SK-N-SH (cell line): Measurements from ENCODE around the gene RAD23B. TPM values are rescaled to one million over a fixed set of nuclear protein-coding genes. Genes with fewer than 3 reads are reported as not detected.

Source experiments
- CTCF ChIA-PET: fragments of 300-600, 350-600 bp; formaldehyde crosslinking; extraction: SDS; loops from one replicate; lab custom pipeline; 2021; lab: Yijun Ruan, JAX
- POLR2A ChIA-PET: fragments of 350-600 bp; sonication (Branson Sonifier 250); formaldehyde crosslinking; extraction: SDS; loops from one replicate; lab custom pipeline; 2020; ENCODE audit warnings: antibody characterized with exemption, inconsistent platforms; lab: Yijun Ruan, JAX
- DNase-seq: peaks from one replicate; pipeline ENCODE4 v3.0.0; 2012
- H2AFZ ChIP-seq: fragments of 200-600 bp; sonication (generic); 2 replicates; pipeline ENCODE4 v1.8.1; 2016; ENCODE audit warnings: antibody characterized with exemption, mild to moderate bottlenecking, low read depth
- H3F3A ChIP-seq: fragments of 200-600 bp; sonication (generic); replicated peaks from 2 replicates; pipeline ENCODE3; 2016; ENCODE audit warnings: antibody characterized with exemption, mild to moderate bottlenecking; ENCODE audit not compliant: insufficient read depth
- H3K27ac ChIP-seq, 2 experiments: fragments of 200-500 bp in 1 of 2; fragments of 200-600 bp in 1 of 2; sonication (Bioruptor generic) in 1 of 2; sonication (generic), shearing (Covaris generic) in 1 of 2; 2 replicates each; pipeline versions ENCODE4 v1.5.1 to v1.6.1; 2014 to 2016; ENCODE audit warnings: low read depth in 2 of 2, inconsistent platforms in 1 of 2, low read length in 1 of 2, mild to moderate bottlenecking in 1 of 2, mixed read lengths in 1 of 2
- H3K27me3 ChIP-seq: fragments of 200-600 bp; sonication (generic), shearing (Covaris generic); 2 replicates; pipeline ENCODE4 v1.6.1; 2016; ENCODE audit warnings: mixed run types; ENCODE audit not compliant: insufficient read depth
- H3K36me3 ChIP-seq, 2 experiments: fragments of 200-500 bp in 1 of 2; fragments of 200-600 bp in 1 of 2; sonication (Bioruptor generic) in 1 of 2; sonication (generic) in 1 of 2; replicated peaks in 1 of 2; 2 replicates each; pipeline versions ENCODE3 to v1.5.1; 2014 to 2016; ENCODE audit warnings: low read length in 1 of 2, mild to moderate bottlenecking in 1 of 2; ENCODE audit not compliant: insufficient read depth in 2 of 2, control insufficient read depth in 1 of 2
- H3K4me1 ChIP-seq, 2 experiments: fragments of 200-500 bp in 1 of 2; fragments of 200-600 bp in 1 of 2; sonication (Bioruptor generic) in 1 of 2; sonication (generic), shearing (Covaris generic) in 1 of 2; 2 replicates each; pipeline versions ENCODE4 v1.5.1 to v1.6.1; 2014 to 2016; ENCODE audit warnings: low read depth in 1 of 2, low read length in 1 of 2, mixed run types in 1 of 2; ENCODE audit not compliant: insufficient read depth in 2 of 2, control insufficient read depth in 1 of 2
- H3K4me2 ChIP-seq: fragments of 200-600 bp; sonication (generic), shearing (Covaris generic); 2 replicates; pipeline ENCODE4 v1.6.1; 2017; ENCODE audit warnings: mixed run types
- H3K4me3 ChIP-seq, 2 experiments: fragments of 200-500 bp in 1 of 2; fragments of 200-600 bp in 1 of 2; sonication (Bioruptor generic) in 1 of 2; sonication (generic), shearing (Covaris generic) in 1 of 2; 2 replicates each; pipeline versions ENCODE4 v1.5.1 to v1.8.1; 2014 to 2016; ENCODE audit warnings: low read depth in 2 of 2, inconsistent platforms in 1 of 2, low read length in 1 of 2, mild to moderate bottlenecking in 1 of 2, mixed read lengths in 1 of 2, moderate library complexity in 1 of 2
- H3K79me2 ChIP-seq: fragments of 200-600 bp; sonication (generic); 2 replicates; pipeline ENCODE4 v1.8.1; 2017; ENCODE audit warnings: mild to moderate bottlenecking; ENCODE audit not compliant: insufficient read depth
- H3K9ac ChIP-seq: fragments of 200-600 bp; sonication (generic); 2 replicates; pipeline ENCODE4 v1.6.1; 2017; ENCODE audit warnings: mixed run types
- H3K9me2 ChIP-seq: fragments of 200-600 bp; sonication (generic); 2 replicates; pipeline ENCODE4 v1.6.1; 2017; ENCODE audit warnings: mixed run types
- H3K9me3 ChIP-seq: fragments of 200-600 bp; sonication (generic); 2 replicates; pipeline ENCODE4 v1.6.1; 2017; ENCODE audit warnings: mixed run types, mild to moderate bottlenecking, moderate library complexity
- H4K20me1 ChIP-seq: fragments of 200-600 bp; sonication (generic); 2 replicates; pipeline ENCODE4 v1.6.1; 2017; ENCODE audit warnings: mild to moderate bottlenecking, mixed run types; ENCODE audit not compliant: insufficient read depth
- CHD2 ChIP-seq: fragments of 150-350 bp; IDR thresholded peaks from 2 replicates; pipeline ENCODE4 v1.6.1; 2018; ENCODE audit warnings: low read length; ENCODE audit not compliant: partially characterized antibody
- ELF1 ChIP-seq: IDR thresholded peaks from 2 replicates; pipeline ENCODE4 v1.4.0; 2012
- FOSL2 ChIP-seq: IDR thresholded peaks from 2 replicates; pipeline ENCODE4 v1.4.0; 2012; ENCODE audit warnings: low read depth, mild to moderate bottlenecking, moderate library complexity, borderline replicate concordance
- FOXJ3 ChIP-seq: sonication (generic); formaldehyde crosslinking; IDR thresholded peaks from 2 replicates; pipeline ENCODE4 v1.5.1; 2020; ENCODE audit warnings: mild to moderate bottlenecking, missing genetic modification reagents
- GABPA ChIP-seq: IDR thresholded peaks from 2 replicates; pipeline ENCODE4 v1.4.0; 2012; ENCODE audit warnings: low read depth, mild to moderate bottlenecking
- GATA2 ChIP-seq: sonication (generic); formaldehyde crosslinking; IDR thresholded peaks from 2 replicates; pipeline ENCODE4 v1.5.0; 2020; ENCODE audit warnings: mild to moderate bottlenecking, missing genetic modification reagents
- JUND ChIP-seq: IDR thresholded peaks from 2 replicates; pipeline ENCODE4 v1.4.0; 2012
- MEF2A ChIP-seq: IDR thresholded peaks from 2 replicates; pipeline ENCODE4 v1.4.0; 2012; ENCODE audit warnings: low read depth, borderline replicate concordance
- MXI1 ChIP-seq: IDR thresholded peaks from 2 replicates; pipeline ENCODE4 v1.6.1; 2012; ENCODE audit warnings: mild to moderate bottlenecking, low read depth, low read length, improper control_type of control experiment
- NFIC ChIP-seq: IDR thresholded peaks from 2 replicates; pipeline ENCODE4 v1.4.0; 2012; ENCODE audit warnings: borderline replicate concordance
- NRF1 ChIP-seq: IDR thresholded peaks from 2 replicates; pipeline ENCODE4 v1.6.1; 2012; ENCODE audit warnings: low read depth, mild to moderate bottlenecking, low read length
- POLR2AphosphoS5 ChIP-seq: IDR thresholded peaks from 2 replicates; pipeline ENCODE4 v1.6.1; 2012; ENCODE audit warnings: low read depth, low read length
- RAD21 ChIP-seq: IDR thresholded peaks from 2 replicates; pipeline ENCODE4 v1.6.1; 2012; ENCODE audit warnings: mild to moderate bottlenecking, low read length
- RCOR1 ChIP-seq: fragments of 150-350 bp; IDR thresholded peaks from 2 replicates; pipeline ENCODE4 v1.6.1; 2017; ENCODE audit warnings: antibody characterized with exemption, low read length
- SIN3A ChIP-seq: IDR thresholded peaks from 2 replicates; pipeline ENCODE4 v1.6.1; 2012; ENCODE audit warnings: low read depth, mild to moderate bottlenecking, low read length, moderate library complexity, borderline replicate concordance
- TAF1 ChIP-seq: IDR thresholded peaks from 2 replicates; pipeline ENCODE4 v1.6.1; 2012; ENCODE audit warnings: low read depth, mild to moderate bottlenecking, low read length, moderate library complexity, borderline replicate concordance
- YY1 ChIP-seq: IDR thresholded peaks from 2 replicates; pipeline ENCODE4 v1.4.0; 2012; ENCODE audit warnings: low read depth, mild to moderate bottlenecking
- WGBS: methylation state at CpG from one replicate; pipeline ENCODE4 v1.1.6; 2017; ENCODE audit warnings: low lambda C conversion rate; 5-methylcytosine and 5-hydroxymethylcytosine counted together
- polyA plus RNA-seq, 3 experiments: library from polyadenylated mRNA; depleted of rRNA; stranded (reverse); fragments of >200 nt; gene quantifications; 2 replicates each; pipeline ENCODE4 v1.2.3, GENCODE V29; 2012
- TF ChIP-seq, protein P1 (sequence below): IDR thresholded peaks from 2 replicates; pipeline ENCODE4 v1.4.0; 2012; ENCODE audit warnings: low read depth
- TF ChIP-seq, protein P2 (sequence below): fragments of 150-350 bp; IDR thresholded peaks from 2 replicates; pipeline ENCODE4 v1.6.1; 2017; ENCODE audit warnings: antibody characterized with exemption, low read length, low read depth, borderline replicate concordance
- TF ChIP-seq, protein P3 (sequence below): fragments of 200-600 bp; sonication (generic); IDR thresholded peaks from 2 replicates; pipeline ENCODE4 v1.6.1; 2017; ENCODE audit warnings: antibody characterized with exemption, mild to moderate bottlenecking, moderate library complexity
- TF ChIP-seq, protein P4 (sequence below): IDR thresholded peaks from 2 replicates; pipeline ENCODE4 v1.4.0; 2012; ENCODE audit warnings: low read depth, borderline replicate concordance
- TF ChIP-seq, protein P5 (sequence below): IDR thresholded peaks from 2 replicates; pipeline ENCODE4 v1.4.0; 2012; ENCODE audit warnings: low read depth, borderline replicate concordance

The RAD23B gene
- polyA plus RNA-seq, 1 of the 3 experiments (the other 2 are of a cell fraction), result 62.9 TPM

DNA sequence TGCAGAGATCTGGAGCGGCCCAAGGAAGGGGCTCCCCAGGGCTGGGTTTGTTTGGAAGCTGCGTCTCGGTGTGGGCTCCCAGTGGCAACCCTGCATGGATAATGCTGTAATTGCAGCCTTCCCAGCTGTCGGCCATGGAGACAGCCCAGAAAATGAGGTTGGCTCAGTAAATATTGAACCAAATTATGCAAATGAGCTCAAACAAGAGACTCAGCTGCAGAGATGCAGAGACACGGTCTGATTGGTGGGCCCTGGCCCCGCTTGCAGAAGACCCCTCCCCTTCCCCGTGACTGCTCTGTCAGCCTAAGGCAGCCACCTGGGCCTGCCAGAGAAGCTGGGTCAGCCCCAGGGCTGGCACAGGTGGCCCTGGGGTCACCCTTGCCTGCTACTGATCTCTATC lies 75.9 kb downstream of the RAD23B start (continued):
- TF ChIP-seq GATA2 (CRISPR knock-in tag), result no peak
- TF ChIP-seq, protein P1, sequence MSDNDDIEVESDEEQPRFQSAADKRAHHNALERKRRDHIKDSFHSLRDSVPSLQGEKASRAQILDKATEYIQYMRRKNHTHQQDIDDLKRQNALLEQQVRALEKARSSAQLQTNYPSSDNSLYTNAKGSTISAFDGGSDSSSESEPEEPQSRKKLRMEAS, result no peak

DNA sequence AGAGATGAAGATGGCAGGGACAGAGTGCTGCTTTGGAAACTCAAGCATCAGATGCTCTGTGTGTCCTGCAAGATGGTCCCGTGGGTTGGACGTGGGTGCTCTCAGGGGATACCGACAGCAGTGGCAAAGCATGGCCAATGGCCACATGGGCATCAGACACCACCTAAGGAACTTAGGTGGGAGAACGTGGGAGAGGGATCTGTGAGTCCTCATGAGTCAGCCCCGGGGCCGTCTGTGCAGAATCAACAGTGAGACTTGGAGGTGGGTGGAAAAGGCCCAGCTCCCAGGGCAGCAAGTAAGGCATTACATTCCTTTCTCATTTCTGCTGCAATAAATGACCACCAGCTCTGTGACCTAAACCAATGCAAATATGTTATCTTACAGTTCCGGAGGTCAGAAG lies 77.0 kb downstream of the RAD23B start:
- Histone ChIP-seq H3K27ac (no peak overlapping the region), H2AFZ (no peak overlapping the region), H3K9me2 (no peaks in the 10 kb centered on the region), H3K4me3 (no peak overlapping the region), H3K4me2 (no peak overlapping the region), H3K9ac (no peak overlapping the region), H4K20me1 (no peaks in the 10 kb centered on the region), H3K27me3 (no peaks in the 10 kb centered on the region), H3F3A (no peaks in the 10 kb centered on the region), H3K79me2 (no peaks in the 10 kb centered on the region)
- no peak for DNase-seq
- POLR2A ChIA-PET, result no interaction called here
- CTCF ChIA-PET, result interaction anchor here (1.3 to 3.0 kb wide), 2 partner anchors 19 to 65 kb away, joined by 4 to 11 read pairs; no protein-coding TSS in a partner anchor
- TF ChIP-seq, protein P2, sequence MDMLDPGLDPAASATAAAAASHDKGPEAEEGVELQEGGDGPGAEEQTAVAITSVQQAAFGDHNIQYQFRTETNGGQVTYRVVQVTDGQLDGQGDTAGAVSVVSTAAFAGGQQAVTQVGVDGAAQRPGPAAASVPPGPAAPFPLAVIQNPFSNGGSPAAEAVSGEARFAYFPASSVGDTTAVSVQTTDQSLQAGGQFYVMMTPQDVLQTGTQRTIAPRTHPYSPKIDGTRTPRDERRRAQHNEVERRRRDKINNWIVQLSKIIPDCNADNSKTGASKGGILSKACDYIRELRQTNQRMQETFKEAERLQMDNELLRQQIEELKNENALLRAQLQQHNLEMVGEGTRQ, result no peak
- TF ChIP-seq, all 33 proteins: peak for 0
- Histone ChIP-seq H3K36me3 (no peaks in the 10 kb centered on the region), H3K9me3 (no peaks in the 10 kb centered on the region), H3K4me1 (peaks cover 0 to 8% of the 10 kb centered on the region in 2 experiments; a peak in 1 of 4 replicates)
- WGBS, result 42% methylated on average over 6 of the region's 7 CpGs

DNA sequence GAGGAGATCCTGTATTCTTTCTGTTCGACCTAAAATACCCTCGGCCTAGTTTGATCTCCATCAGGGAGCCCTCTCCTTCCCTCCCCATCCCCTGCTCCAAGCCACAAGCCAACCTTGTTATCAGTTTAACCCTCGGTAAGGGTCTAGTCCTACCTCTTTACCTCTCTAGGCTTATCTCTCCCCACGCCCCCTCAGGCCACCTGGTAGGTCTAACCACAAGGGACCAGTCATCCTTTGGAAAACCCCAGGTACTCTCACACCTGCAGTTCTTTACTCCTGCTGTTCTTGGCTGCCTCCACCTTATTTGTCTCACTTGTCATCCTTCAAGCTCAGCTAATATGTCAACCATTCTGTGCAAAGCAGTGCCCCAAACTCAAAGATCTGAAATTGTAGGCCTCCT lies 78.7 kb downstream of the RAD23B start:
- H3F3A ChIP-seq, result no peaks in the 10 kb centered on the region
- H3K79me2 ChIP-seq, result no peaks in the 10 kb centered on the region
- no peak overlapping the region for H3K9ac ChIP-seq
- H3K4me2 ChIP-seq, result no peak overlapping the region
- H3K9me3 ChIP-seq, result no peaks in the 10 kb centered on the region
- no peak for DNase-seq
- H3K27me3 ChIP-seq, result no peaks in the 10 kb centered on the region
- ChIA-PET POLR2A (no interaction called here), CTCF (interaction anchor here (0.7 kb wide), 1 partner anchor 27 kb away, joined by 3 read pairs; no protein-coding TSS in a partner anchor)
- no peaks in the 10 kb centered on the region for H3K36me3 ChIP-seq
- H3K27ac ChIP-seq, result no peak overlapping the region
- no peak overlapping the region for H2AFZ ChIP-seq
- no peak overlapping the region for H3K4me3 ChIP-seq
- peaks cover 0 to 8% of the 10 kb centered on the region in 2 experiments; a peak in 1 of 4 replicates for H3K4me1 ChIP-seq
- no peak for TF ChIP-seq JUND
- TF ChIP-seq FOXJ3 (CRISPR knock-in tag), result no peak
- TF ChIP-seq MXI1, result no peak
- TF ChIP-seq RAD21, result no peak
- TF ChIP-seq TAF1, result no peak
- TF ChIP-seq NFIC, result no peak
- TF ChIP-seq MEF2A, result no peak
- TF ChIP-seq, protein P3, sequence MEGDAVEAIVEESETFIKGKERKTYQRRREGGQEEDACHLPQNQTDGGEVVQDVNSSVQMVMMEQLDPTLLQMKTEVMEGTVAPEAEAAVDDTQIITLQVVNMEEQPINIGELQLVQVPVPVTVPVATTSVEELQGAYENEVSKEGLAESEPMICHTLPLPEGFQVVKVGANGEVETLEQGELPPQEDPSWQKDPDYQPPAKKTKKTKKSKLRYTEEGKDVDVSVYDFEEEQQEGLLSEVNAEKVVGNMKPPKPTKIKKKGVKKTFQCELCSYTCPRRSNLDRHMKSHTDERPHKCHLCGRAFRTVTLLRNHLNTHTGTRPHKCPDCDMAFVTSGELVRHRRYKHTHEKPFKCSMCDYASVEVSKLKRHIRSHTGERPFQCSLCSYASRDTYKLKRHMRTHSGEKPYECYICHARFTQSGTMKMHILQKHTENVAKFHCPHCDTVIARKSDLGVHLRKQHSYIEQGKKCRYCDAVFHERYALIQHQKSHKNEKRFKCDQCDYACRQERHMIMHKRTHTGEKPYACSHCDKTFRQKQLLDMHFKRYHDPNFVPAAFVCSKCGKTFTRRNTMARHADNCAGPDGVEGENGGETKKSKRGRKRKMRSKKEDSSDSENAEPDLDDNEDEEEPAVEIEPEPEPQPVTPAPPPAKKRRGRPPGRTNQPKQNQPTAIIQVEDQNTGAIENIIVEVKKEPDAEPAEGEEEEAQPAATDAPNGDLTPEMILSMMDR, result no peak
- no peak for TF ChIP-seq GABPA
- no peak for TF ChIP-seq POLR2AphosphoS5
- TF ChIP-seq FOSL2, result no peak
- no peak for TF ChIP-seq SIN3A
- TF ChIP-seq, protein P4, sequence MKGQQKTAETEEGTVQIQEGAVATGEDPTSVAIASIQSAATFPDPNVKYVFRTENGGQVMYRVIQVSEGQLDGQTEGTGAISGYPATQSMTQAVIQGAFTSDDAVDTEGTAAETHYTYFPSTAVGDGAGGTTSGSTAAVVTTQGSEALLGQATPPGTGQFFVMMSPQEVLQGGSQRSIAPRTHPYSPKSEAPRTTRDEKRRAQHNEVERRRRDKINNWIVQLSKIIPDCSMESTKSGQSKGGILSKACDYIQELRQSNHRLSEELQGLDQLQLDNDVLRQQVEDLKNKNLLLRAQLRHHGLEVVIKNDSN, result no peak
- TF ChIP-seq YY1, result no peak
- no peak for TF ChIP-seq RCOR1
- no peak for TF ChIP-seq GATA2 (CRISPR knock-in tag)
- TF ChIP-seq CHD2, result no peak
- no peak for TF ChIP-seq NRF1
- TF ChIP-seq ELF1, result no peak
- TF ChIP-seq, protein P5, sequence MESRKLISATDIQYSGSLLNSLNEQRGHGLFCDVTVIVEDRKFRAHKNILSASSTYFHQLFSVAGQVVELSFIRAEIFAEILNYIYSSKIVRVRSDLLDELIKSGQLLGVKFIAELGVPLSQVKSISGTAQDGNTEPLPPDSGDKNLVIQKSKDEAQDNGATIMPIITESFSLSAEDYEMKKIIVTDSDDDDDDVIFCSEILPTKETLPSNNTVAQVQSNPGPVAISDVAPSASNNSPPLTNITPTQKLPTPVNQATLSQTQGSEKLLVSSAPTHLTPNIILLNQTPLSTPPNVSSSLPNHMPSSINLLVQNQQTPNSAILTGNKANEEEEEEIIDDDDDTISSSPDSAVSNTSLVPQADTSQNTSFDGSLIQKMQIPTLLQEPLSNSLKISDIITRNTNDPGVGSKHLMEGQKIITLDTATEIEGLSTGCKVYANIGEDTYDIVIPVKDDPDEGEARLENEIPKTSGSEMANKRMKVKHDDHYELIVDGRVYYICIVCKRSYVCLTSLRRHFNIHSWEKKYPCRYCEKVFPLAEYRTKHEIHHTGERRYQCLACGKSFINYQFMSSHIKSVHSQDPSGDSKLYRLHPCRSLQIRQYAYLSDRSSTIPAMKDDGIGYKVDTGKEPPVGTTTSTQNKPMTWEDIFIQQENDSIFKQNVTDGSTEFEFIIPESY, result no peak
- H3K9me2 ChIP-seq, result no peaks in the 10 kb centered on the region
- 61% methylated on average over 4 of the region's 4 CpGs for WGBS
- H4K20me1 ChIP-seq, result no peaks in the 10 kb centered on the region
